Stromal cell of bone marrow (primary cell): Measurements from ENCODE around the gene ITGA5.

Experiments used
- DNase-seq: peaks from one replicate; pipeline ENCODE4 v3.0.0-alpha.2; 2012; ENCODE audit warnings: low read depth

The ITGA5 gene

GRCh38 chr12:54389134-54389508 is 29.9 kb downstream of the ITGA5 start:
- DNase-seq = no peak

DNA sequence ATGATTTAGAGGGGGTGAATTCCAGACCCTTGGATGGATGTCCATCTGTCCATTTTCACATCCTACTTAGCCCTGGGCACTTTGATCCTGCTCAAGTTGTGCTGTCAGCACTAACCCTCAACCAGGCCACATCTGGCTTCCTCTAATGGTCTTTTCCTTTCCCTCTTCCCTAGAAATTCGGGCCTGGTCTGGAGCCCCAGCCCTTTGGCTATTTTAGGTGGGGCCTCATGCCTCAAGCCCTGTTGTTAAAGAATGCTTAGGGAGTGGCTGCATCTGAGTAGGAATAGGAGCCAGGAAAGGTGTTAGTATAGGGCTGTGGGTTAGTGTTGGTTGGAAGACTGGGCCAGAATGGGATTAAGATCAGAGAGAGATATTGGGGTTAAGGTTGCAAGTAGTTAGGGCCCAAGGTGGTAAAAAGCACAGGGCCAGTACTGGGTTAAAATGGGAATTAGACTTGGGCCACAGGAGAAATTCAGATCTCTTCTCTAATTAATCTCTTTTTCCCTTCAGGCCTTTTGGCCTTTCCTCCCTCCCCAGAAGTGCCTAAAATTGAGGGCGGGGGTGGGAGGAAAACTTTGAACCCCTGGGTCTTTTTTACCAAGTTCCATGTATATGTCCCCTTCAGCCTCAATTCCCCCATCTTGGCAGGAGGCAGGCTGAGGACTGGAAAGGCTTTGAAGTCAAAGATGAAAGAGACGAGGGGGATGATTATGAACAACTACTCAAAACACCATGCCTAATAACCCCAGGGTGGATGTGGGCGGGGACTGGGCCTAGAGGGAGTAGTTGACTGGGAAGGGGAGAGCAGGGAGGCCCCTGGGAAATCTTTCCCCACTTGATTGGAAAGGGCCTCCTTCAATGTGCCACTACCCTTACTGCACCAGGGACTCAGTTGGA is 30.6 kb downstream of the ITGA5 start:
- DNase-seq = no peak

DNA sequence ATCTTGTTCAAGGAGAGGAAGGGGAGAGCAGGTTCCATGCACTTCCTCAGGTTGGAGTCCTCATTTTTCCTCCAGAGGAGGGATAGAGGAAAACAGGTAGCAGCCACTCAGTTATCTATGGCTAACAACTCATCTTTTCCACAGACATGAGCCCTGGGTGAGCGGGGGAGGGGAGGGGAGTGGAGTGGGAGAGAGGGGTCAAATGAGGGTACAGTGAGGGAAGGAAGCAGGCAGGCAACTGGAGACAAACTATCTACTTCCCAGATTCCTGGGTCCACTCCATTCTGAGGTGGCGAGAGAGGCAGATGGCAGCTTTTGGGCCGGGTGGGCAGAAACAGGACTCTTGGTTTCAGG is 32.0 kb downstream of the ITGA5 start:
- no peak for DNase-seq

GRCh38 chr12:54386403-54387113 is 32.5 kb downstream of the ITGA5 start:
- no peak for DNase-seq

- no peak for DNase-seq
These were observed 33.7 kb downstream of the ITGA5 start for GRCh38 chr12:54385251-54385914.

DNA sequence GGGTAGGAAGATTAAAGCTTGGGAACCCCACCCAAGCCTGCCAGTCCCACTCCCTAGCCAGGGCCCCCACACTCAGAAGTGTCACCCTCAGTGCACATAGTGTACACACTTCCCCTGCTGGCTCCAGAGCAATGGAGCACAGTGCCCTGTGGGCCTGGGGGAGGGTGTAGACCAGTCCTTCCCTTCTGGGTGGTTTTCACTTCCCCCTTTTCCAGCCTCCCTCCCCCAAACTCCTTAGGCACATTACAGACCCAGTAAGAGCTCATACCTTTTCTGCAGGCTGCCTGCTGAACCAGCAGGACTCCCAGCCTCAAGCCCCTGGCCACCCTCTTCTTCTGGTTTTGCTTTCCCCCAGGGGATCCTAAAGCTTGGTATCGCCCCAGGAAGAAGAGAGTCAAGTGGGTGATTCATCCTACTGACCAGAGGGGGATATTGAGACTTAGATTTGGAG is 34.5 kb downstream of the ITGA5 start, which contains the start of gene ZNF385A:
ZNF385A (minus strand) TSS at position 143 of the 451 bp plus-strand sequence. CDS start 219 bp downstream, outside the sequence.
- DNase-seq = no peak

- DNase-seq = peak; percentile 98
These were observed 35.9 kb downstream of the ITGA5 start for GRCh38 chr12:54383041-54383609.

DNA sequence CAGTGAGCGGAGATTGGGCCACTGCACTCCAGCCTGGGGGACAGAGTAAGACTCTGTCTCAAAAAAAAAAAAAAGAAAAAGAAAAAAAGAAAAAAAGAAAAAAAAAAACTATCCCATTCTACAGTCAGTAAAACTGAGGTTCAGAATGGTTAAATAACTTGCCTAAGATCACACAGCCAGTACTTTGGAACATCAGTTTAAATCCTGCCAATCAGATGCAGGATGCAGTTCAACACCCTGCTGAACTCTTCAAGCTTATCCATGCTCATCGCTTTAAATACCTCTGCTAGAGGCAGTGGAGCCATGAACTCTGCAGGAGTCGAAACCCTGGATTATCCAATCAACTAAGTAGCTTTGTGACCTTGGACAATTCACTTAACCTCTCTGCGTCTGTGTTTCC is 37.9 kb downstream of the ITGA5 start:
- no peak for DNase-seq

GRCh38 chr12:54379398-54380201 is 39.5 kb downstream of the ITGA5 start:
- DNase-seq = peak; percentile 78

- DNase-seq = no peak
These were observed 40.2 kb downstream of the ITGA5 start for GRCh38 chr12:54378796-54379397.

DNA sequence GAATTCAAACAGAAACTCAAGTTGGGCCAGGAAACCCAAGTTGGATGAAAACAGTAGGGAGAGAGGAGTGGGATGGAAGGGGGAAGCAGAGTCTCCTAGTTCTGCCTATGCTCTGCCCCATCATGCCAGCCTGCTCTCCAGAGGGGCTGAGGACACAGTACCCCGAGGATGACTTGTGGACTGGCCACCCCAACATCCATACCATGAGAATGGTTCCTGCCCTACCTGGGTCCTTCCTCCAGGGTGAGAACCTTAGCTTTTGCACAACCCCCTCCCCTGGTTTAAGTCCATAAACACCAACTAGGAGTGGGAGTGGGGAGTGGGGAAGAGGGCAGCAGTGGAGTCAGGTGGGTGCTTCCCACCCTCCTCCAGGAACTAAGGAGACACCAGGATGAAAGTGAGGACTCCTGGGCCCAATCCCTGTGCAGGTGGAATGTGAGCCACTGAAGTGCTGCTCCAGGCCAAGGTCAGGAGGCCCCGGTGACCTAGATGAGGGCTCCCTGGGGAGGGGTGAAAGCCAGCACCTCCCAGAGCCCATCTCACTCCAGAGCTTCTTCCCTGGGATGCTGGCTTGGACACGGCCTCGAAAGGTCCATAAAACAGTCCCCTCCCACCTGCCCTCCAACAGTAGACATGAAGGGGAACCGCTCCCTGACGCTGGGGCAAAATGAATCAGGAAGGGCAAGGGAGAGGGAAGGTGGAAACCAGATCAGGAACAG is 41.1 kb downstream of the ITGA5 start:
- DNase-seq = no peak

- no peak for DNase-seq
These were observed 42.1 kb downstream of the ITGA5 start for GRCh38 chr12:54377007-54377406.

DNA sequence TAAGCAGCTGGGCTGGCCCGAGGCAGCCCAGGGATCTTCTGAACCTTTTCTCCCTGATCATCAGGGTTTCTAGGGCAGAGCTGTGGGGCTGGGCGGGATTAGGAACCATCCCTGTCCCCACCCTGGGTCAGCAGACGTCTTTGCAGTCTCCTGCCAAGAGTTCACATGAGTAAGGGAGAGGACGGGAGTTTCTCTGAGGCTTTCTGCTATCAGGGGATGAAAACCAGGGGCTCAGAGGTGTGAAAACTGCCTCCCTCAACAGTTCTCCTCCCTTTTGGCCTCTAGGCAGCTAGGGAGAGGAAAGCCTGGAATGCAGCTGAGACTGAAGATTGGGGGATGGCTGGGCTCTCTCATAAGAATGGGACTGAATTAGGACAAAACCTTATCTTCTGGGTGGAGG is 42.5 kb downstream of the ITGA5 start:
- DNase-seq = no peak

DNA sequence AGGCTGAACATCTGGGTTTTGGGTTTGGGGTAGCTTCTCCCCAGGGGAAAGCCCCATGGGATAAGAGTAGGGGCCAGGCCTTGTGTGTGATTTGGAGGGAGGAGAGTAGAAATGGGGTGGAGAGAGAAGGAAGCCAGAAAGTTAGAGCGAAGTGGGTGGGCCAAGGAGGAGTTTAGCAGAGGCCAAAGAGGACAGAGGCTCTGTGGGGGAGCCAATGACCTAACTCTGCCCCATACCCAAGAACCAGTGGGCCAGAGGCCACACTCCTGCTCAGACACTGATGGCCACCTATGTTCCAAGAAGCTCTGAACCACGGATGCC is 43.8 kb downstream of the ITGA5 start:
- DNase-seq = no peak

GRCh38 chr12:54374562-54375258 is 44.4 kb downstream of the ITGA5 start:
- no peak for DNase-seq

- no peak for DNase-seq
These were observed 45.2 kb downstream of the ITGA5 start for GRCh38 chr12:54373649-54374561.

GRCh38 chr12:54372113-54372806 is 46.8 kb downstream of the ITGA5 start:
- no peak for DNase-seq
